ENCODE results near the gene SAT2.

DNA sequence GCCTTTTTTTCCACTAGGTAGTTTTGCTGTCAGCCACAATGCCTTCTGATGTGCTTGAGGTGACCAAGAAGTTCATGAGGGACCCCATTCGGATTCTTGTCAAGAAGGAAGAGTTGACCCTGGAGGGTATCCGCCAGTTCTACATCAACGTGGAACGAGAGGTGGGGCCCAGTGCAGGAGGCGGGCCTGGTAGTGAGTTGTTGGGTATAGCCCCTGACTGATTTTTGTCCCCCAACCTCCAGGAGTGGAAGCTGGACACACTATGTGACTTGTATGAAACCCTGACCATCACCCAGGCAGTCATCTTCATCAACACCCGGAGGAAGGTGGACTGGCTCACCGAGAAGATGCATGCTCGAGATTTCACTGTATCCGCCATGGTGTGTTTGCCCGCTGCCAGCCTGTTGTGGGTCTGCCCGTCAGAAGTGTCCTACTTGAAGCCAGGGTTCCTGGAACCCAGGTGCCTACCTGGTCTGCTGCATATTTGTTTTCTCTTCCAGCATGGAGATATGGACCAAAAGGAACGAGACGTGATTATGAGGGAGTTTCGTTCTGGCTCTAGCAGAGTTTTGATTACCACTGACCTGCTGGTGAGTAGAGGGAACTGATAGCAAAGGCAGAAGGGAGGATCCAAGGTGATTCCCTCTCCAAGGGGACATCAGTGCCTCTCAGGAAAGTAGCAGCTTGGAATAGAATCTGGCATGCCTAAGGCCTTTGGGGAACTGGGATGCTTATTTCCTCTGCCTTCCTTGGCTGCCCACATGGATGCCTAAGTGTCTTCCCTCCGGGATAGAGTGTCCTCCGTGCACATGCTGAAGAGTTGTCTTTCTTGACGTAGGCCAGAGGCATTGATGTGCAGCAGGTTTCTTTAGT is 50.1 kb downstream of the SAT2 start:
- TF ChIP-seq, protein P1, sequence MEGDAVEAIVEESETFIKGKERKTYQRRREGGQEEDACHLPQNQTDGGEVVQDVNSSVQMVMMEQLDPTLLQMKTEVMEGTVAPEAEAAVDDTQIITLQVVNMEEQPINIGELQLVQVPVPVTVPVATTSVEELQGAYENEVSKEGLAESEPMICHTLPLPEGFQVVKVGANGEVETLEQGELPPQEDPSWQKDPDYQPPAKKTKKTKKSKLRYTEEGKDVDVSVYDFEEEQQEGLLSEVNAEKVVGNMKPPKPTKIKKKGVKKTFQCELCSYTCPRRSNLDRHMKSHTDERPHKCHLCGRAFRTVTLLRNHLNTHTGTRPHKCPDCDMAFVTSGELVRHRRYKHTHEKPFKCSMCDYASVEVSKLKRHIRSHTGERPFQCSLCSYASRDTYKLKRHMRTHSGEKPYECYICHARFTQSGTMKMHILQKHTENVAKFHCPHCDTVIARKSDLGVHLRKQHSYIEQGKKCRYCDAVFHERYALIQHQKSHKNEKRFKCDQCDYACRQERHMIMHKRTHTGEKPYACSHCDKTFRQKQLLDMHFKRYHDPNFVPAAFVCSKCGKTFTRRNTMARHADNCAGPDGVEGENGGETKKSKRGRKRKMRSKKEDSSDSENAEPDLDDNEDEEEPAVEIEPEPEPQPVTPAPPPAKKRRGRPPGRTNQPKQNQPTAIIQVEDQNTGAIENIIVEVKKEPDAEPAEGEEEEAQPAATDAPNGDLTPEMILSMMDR (IDR thresholded peaks at IDR 0.05), result no peak
- no peak for TF ChIP-seq POLR2A (IDR thresholded peaks at IDR 0.05)
